ENCODE results near the gene AFTPH.
"Not testable (repeated sequence)": the region's sequence is repeated elsewhere in the genome, so short reads cannot be mapped to it uniquely, and the experiment has no call there.

Gene AFTPH

GRCh38 chr2:64493788-64494187, 30.3 kb upstream of the AFTPH start:
- DNase-seq (ENCODE audit: low read depth, low spot score) = no peak

- DNase-seq (ENCODE audit: low read depth, low spot score) = no peak
Measured at GRCh38 chr2:64498438-64498837, 25.7 kb upstream of the AFTPH start.

- DNase-seq (ENCODE audit: low read depth, low spot score) = no peak
Measured at GRCh38 chr2:64500549-64500948, 23.6 kb upstream of the AFTPH start.

- no peak for DNase-seq (ENCODE audit: low read depth, low spot score)
Measured at GRCh38 chr2:64501946-64502345, 22.2 kb upstream of the AFTPH start.

GRCh38 chr2:64502860-64503259, 21.3 kb upstream of the AFTPH start:
- no peak for DNase-seq (ENCODE audit: low read depth, low spot score)

GRCh38 chr2:64504774-64505720, 19.1 kb upstream of the AFTPH start:
- DNase-seq (ENCODE audit: low read depth, low spot score) = no peak

GRCh38 chr2:64506686-64507085, 17.4 kb upstream of the AFTPH start:
- DNase-seq (ENCODE audit: low read depth, low spot score) = no peak

GRCh38 chr2:64514008-64514407, 10.1 kb upstream of the AFTPH start:
- DNase-seq (ENCODE audit: low read depth, low spot score) = no peak

- DNase-seq (ENCODE audit: low read depth, low spot score) = no peak
Measured at GRCh38 chr2:64515086-64515485, 9.0 kb upstream of the AFTPH start.

- DNase-seq (ENCODE audit: low read depth, low spot score) = no peak
Measured at GRCh38 chr2:64516651-64517510, 7.2 kb upstream of the AFTPH start.

GRCh38 chr2:64517511-64517884, 6.6 kb upstream of the AFTPH start:
- no peak for DNase-seq (ENCODE audit: low read depth, low spot score)

- peak; percentile 10 for DNase-seq (ENCODE audit: low read depth, low spot score)
Measured at GRCh38 chr2:64522843-64523428, 1.2 kb upstream of the AFTPH start.

- peak; percentile 71 for DNase-seq (ENCODE audit: low read depth, low spot score)
Measured at GRCh38 chr2:64524604-64525316, 632 bp downstream of the AFTPH start.

- DNase-seq (ENCODE audit: low read depth, low spot score) = no peak
Measured at GRCh38 chr2:64525317-64525613, 1.1 kb downstream of the AFTPH start.

GRCh38 chr2:64526034-64526433, 1.9 kb downstream of the AFTPH start:
- DNase-seq (ENCODE audit: low read depth, low spot score) = no peak

- not testable (repeated sequence) for DNase-seq (ENCODE audit: low read depth, low spot score)
Measured at GRCh38 chr2:64530946-64531345, 6.8 kb downstream of the AFTPH start.

GRCh38 chr2:64532030-64532429, 7.9 kb downstream of the AFTPH start:
- DNase-seq (ENCODE audit: low read depth, low spot score) = no peak

GRCh38 chr2:64533882-64534281, 9.8 kb downstream of the AFTPH start:
- no peak for DNase-seq (ENCODE audit: low read depth, low spot score)

- no peak for DNase-seq (ENCODE audit: low read depth, low spot score)
Measured at GRCh38 chr2:64534363-64534762, 10.2 kb downstream of the AFTPH start.

- DNase-seq (ENCODE audit: low read depth, low spot score) = no peak
Measured at GRCh38 chr2:64535024-64535423, 10.9 kb downstream of the AFTPH start.

- no peak for DNase-seq (ENCODE audit: low read depth, low spot score)
Measured at GRCh38 chr2:64537991-64538390, 13.9 kb downstream of the AFTPH start.

Data from ELF-1 (cell line).